Urothelium cell line (cell line): Measurements from ENCODE around the gene DLEC1.

ENCODE experiments used
- DNase-seq: peaks from one replicate; pipeline ENCODE4 v3.0.0; 2011; ENCODE audit warnings: low spot score, mixed read lengths
- FAIRE-seq: peaks from 2 replicates; lab custom pipeline; 2011; peaks lifted over from hg19 to GRCh38; lab: Jason Lieb, UNC

The DLEC1 gene

DNA sequence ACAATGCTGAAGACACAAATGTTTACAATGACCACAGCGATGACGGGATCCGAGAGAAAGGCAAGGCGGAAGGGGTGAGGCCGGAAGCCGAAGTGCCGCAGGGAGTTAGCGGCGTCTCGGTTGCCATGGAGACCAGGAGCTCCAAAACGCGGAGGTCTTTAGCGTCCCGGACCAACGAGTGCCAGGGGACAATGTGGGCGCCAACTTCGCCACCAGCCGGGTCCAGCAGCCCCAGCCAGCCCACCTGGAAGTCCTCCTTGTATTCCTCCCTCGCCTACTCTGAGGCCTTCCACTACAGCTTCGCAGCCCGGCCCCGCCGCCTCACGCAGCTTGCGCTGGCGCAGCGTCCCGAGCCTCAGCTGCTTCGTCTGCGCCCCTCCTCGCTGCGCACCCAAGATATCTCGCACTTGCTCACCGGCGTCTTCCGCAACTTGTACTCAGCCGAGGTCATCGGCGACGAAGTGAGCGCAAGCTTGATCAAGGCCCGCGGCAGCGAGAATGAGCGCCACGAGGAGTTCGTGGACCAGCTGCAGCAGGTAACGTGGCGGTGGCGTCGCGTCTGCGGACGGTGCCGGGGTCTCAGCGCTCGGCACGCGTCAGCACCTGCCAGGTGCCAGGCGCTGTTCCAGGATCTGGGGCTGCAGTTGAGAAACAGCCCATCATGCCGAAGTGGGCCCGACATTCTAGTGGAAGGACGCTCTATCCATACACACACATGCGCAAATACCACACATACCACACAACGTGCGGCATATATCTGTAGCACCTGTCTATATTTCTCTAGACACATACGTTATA lies at the start of gene DLEC1:
Gene DLEC1 (plus strand): TSS at position 108 of the 798 bp plus-strand sequence. CDS start 18 bp downstream, at position 126.
- DNase-seq, result no peak
- no peak for FAIRE-seq

- DNase-seq (no peak), FAIRE-seq (no peak)
These were observed 49.1 kb upstream of the DLEC1 start for GRCh38 chr3:37989821-37990480.

- FAIRE-seq (peak; percentile 81), DNase-seq (peak; percentile 43)
These were observed 48.5 kb upstream of the DLEC1 start, which contains the start of gene VILL for GRCh38 chr3:37990527-37990926. VILL (plus strand) TSS chr3:37990786; CDS start chr3:37993673, 2,887 bp downstream.

GRCh38 chr3:37991109-37991508 lies 47.9 kb upstream of the DLEC1 start:
- FAIRE-seq, result no peak
- DNase-seq, result no peak

GRCh38 chr3:37991823-37992222 lies 47.2 kb upstream of the DLEC1 start:
- no peak for DNase-seq
- FAIRE-seq, result no peak

GRCh38 chr3:37992271-37993066 lies 46.5 kb upstream of the DLEC1 start:
- no peak for FAIRE-seq
- no peak for DNase-seq

- FAIRE-seq (no peak), DNase-seq (no peak)
These were observed 45.9 kb upstream of the DLEC1 start for GRCh38 chr3:37993067-37993455.

DNA sequence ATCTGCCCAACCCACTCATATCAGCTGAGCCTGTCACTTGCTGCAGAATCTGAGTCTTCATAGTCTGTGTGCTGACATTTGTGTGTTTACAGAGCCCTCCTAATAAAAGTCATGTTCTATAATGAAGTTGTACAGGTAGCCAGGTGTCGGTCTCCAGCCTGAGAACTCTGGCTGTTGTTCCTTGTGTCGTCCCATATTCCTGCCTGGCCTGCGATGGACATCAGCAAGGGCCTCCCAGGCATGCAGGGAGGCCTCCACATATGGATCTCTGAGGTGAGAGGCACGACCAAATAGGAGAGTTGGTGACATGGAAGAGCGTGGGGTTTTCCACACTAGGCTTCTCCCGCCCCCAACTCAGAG lies 45.6 kb upstream of the DLEC1 start:
- FAIRE-seq, result no peak
- DNase-seq, result no peak

DNA sequence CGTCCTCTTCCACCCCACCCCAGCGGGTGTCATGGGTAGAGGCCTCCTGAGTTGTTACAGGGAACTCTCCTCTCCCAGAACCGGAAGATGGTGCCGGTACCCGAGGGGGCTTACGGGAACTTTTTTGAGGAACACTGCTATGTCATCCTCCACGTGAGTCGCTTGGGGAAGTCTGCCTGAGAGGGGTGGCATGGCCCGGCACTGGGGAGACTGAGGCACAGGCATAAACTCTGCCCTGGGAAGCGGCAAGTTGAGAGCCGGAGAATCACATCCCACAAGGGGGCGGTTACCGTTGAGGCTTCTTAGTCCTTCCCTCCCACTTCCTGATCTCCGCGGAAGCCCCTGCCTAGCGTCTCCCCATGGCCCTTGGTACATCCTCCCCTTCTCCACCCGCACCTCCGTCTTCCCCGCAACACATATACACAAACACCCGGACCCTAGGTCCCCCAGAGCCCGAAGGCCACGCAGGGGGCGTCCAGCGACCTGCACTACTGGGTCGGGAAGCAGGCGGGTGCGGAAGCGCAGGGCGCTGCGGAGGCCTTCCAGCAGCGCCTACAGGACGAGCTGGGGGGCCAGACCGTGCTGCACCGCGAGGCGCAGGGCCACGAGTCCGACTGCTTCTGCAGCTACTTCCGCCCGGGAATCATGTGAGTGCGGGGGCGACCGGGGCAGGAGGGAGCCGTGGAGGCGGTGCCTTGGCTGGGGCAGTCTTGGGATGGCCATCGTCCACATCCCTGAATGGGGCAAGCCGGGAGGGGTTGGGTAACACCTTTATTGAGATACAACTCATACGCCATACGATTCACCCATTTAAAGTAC lies 45.0 kb upstream of the DLEC1 start:
- DNase-seq (no peak), FAIRE-seq (peak; percentile 37)

DNA sequence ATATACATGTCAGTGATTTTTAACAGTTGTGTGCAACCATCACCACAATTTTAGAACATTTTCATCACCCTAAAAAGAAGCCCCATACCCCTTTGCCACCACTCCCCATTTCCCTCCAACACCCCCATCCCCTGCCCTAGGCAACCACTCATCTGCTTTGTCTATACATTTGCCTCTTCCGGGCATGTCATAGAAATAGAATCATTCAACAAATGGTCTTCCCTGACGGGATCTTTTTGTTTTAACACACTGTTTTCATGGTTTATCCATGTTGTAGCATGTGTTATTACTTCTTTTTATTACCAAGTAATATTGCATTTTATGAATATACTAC lies 44.4 kb upstream of the DLEC1 start:
- no peak for FAIRE-seq
- no peak for DNase-seq

DNA sequence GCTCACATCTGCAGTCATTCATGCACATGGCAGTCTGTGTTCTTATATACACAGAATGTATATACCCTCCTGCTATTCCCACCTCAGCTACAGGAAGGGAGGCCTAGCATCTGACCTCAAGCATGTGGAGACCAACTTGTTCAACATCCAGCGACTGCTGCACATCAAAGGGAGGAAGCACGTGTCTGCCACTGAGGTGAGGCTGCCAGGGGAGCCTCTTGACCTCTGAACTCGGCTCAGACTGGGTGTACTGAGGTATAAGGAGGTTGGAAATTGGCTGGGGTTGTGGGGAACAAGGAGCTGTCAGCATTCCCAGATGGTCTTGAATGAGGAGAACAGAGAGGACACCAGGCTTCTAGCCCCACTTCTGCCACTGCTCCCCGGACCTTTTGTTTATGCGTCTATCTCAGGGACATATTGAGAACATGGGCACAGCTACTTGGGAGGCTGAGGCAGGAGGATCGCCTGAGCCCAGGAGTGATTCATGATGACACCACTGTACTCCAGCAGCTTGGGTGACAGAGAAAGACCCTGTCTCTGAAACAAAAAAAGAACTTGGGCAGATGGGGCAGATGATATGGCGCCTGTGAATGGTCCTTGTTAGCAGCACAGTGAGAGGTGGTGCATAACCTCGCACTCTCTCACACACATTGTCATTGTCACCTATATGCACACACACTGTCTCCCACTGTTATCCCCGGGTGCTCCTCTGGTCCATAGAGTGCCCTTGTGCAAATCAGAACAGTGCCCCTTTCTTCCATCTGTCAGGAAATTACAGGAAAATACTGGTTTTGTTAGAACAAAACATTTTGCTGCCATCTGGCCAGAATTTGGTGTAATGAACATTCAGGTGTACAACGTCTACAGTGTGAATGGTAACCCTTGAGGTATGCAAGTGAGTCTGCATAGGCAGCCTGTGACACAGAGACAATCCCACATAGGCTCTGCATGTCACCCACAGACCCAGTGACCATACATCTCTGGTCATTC lies 43.1 kb upstream of the DLEC1 start:
- FAIRE-seq, result no peak
- DNase-seq, result no peak

- FAIRE-seq (peak; percentile 98), DNase-seq (peak; percentile 84)
These were observed 42.2 kb upstream of the DLEC1 start for GRCh38 chr3:37996785-37997301.

GRCh38 chr3:37997342-37997741 lies 41.7 kb upstream of the DLEC1 start:
- DNase-seq, result no peak
- no peak for FAIRE-seq

- FAIRE-seq (no peak), DNase-seq (no peak)
These were observed 41.1 kb upstream of the DLEC1 start for GRCh38 chr3:37997791-37998370.

- no peak for FAIRE-seq
- no peak for DNase-seq
These were observed 39.2 kb upstream of the DLEC1 start for GRCh38 chr3:37999836-38000235.

DNA sequence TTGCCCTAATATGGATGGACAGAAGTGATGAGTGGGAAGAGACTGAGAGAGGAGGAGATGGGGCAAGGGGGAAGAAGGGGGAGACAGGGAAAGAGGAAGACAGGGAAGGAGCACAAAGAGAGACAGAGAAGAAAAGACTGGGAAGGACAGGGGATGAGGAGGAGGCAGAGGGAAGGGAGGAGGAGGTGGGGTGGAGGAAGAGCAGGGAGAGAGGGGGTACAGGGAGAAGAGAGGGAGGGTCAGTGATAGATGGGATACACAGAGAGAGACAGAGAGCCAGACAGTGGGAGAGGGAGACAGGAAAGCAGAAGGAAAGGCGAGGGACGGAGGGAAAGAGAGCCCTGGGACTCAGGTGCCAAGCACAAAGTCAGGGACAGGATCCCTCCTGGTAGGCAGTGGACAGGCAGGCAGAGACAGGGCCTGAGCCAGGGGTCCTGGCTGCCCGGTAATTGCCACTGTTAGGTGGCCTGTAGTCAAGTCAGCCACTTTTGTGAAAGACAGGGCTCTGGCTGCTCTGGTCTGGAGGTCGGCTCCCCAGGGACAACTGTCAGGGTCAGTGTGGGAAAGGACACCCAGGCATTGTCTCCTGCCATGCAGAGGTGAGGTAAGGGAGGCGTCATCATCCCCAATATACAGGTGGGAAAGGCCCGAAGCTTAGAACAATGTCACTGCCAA lies 38.6 kb upstream of the DLEC1 start:
- FAIRE-seq, result no peak
- no peak for DNase-seq

GRCh38 chr3:38000965-38001455 lies 38.0 kb upstream of the DLEC1 start:
- no peak for FAIRE-seq
- DNase-seq, result no peak

DNA sequence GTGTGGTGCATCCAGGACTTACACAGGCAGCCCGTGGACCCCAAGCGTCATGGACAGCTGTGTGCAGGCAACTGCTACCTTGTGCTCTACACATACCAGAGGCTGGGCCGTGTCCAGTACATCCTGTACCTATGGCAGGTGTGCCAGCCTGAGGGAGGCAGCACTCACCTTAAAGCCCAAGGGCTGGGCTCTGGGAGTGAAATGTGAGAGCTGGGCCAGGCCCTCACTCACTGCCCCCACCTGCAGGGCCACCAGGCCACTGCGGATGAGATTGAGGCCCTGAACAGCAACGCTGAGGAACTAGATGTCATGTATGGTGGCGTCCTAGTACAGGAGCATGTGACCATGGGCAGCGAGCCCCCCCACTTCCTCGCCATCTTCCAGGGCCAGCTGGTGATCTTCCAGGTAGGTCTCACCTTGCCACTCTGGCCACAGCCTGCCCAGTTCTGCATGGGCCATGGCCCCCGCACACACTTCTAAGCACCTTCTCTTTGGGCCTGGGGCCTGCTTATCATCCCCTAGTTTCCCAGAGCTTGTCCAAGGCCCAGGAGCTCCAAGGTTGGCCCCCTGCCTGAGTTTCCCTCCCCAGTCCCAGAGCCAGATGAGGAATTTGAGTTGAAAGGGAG lies 37.4 kb upstream of the DLEC1 start:
- no peak for DNase-seq
- no peak for FAIRE-seq
